Keratinocyte (primary cell): ENCODE results near the gene KIF26A.

Experiments
- CTCF ChIP-seq, 3 experiments: IDR thresholded peaks in 1 of 3; conservative IDR thresholded peaks in 1 of 3; optimal IDR thresholded peaks in 1 of 3; 2 replicates in 2 of 3; 3 replicates in 1 of 3; pipeline versions ENCODE3 to v1.5.1; 2011; ENCODE audit warnings: low read length in 3 of 3, mild to moderate bottlenecking in 3 of 3, moderate library complexity in 2 of 3, control low read depth in 1 of 3, inconsistent platforms in 1 of 3; ENCODE audit not compliant: insufficient read depth in 2 of 3; ENCODE audit errors: extremely low read depth in 1 of 3
- EZH2 ChIP-seq: IDR thresholded peaks from one replicate; pipeline ENCODE4 v1.6.1; 2012; ENCODE audit warnings: inconsistent platforms, mild to moderate bottlenecking, low read length, moderate library complexity

GRCh38 chr14:104215706-104216334 is 77.4 kb downstream of the KIF26A start:
- TF ChIP-seq CTCF (optimal IDR thresholded peaks at IDR 0.05 in 1 of 3, IDR thresholded peaks at IDR 0.05 in 1 of 3, conservative IDR thresholded peaks at IDR 0.05 in 1 of 3; ENCODE audit: extremely low read depth in 1 of 3, insufficient read depth in 2 of 3, low read length in 3 of 3) (no peak), EZH2 (no peak)
